ENCODE measurements around the gene GOLGA6B.
"Not testable (repeated sequence)": the region's sequence is repeated elsewhere in the genome, so short reads cannot be mapped to it uniquely, and the experiment has no call there.

The GOLGA6B gene

GRCh38 chr15:72654397-72654796, at the start of gene GOLGA6B:
GOLGA6B (plus strand) TSS chr15:72654697; CDS start chr15:72654738, 41 bp downstream.
- not testable (repeated sequence) for DNase-seq

GRCh38 chr15:72604794-72605193, 49.7 kb upstream of the GOLGA6B start:
- no peak for DNase-seq

GRCh38 chr15:72608084-72608483, 46.4 kb upstream of the GOLGA6B start:
- DNase-seq: not testable (repeated sequence)

GRCh38 chr15:72609862-72610261, 44.6 kb upstream of the GOLGA6B start:
- no peak for DNase-seq

GRCh38 chr15:72612324-72612723, 42.2 kb upstream of the GOLGA6B start:
- not testable (repeated sequence) for DNase-seq

GRCh38 chr15:72614810-72615532, 39.5 kb upstream of the GOLGA6B start:
- no peak for DNase-seq

- not testable (repeated sequence) for DNase-seq
Observed at GRCh38 chr15:72615533-72616233, 38.8 kb upstream of the GOLGA6B start.

- DNase-seq: no peak
Observed at GRCh38 chr15:72616491-72617210, 37.8 kb upstream of the GOLGA6B start.

- not testable (repeated sequence) for DNase-seq
Observed at GRCh38 chr15:72623854-72624253, 30.6 kb upstream of the GOLGA6B start.

GRCh38 chr15:72626153-72626552, 28.3 kb upstream of the GOLGA6B start:
- not testable (repeated sequence) for DNase-seq

- DNase-seq: not testable (repeated sequence)
Observed at GRCh38 chr15:72628249-72629067, 26.0 kb upstream of the GOLGA6B start.

- DNase-seq: not testable (repeated sequence)
Observed at GRCh38 chr15:72629068-72629570, 25.4 kb upstream of the GOLGA6B start.

GRCh38 chr15:72636519-72637282, 17.8 kb upstream of the GOLGA6B start:
- not testable (repeated sequence) for DNase-seq

- not testable (repeated sequence) for DNase-seq
Observed at GRCh38 chr15:72639759-72640483, 14.6 kb upstream of the GOLGA6B start.

- DNase-seq: not testable (repeated sequence)
Observed at GRCh38 chr15:72642271-72642670, 12.2 kb upstream of the GOLGA6B start.

- DNase-seq: not testable (repeated sequence)
Observed at GRCh38 chr15:72648631-72649253, 5.8 kb upstream of the GOLGA6B start.

GRCh38 chr15:72656014-72656413, 1.5 kb downstream of the GOLGA6B start:
- DNase-seq: not testable (repeated sequence)

GRCh38 chr15:72661081-72661480, 6.6 kb downstream of the GOLGA6B start:
- DNase-seq: not testable (repeated sequence)

GRCh38 chr15:72663931-72664330, 9.4 kb downstream of the GOLGA6B start:
- DNase-seq: not testable (repeated sequence)

- DNase-seq: not testable (repeated sequence)
Observed at GRCh38 chr15:72665706-72666105, 11.2 kb downstream of the GOLGA6B start.
